HCT116 (cell line): Measurements from ENCODE around the gene MAN2A2. TPM values are rescaled to one million over a fixed set of nuclear protein-coding genes. Genes with fewer than 3 reads are reported as not detected.

ENCODE experiments used
- ATAC-seq: fragments of 200-7000 bp; cut with Tn5 transposase; 2 replicates; pipeline ENCODE4 v1.9.1; 2020; ENCODE audit warnings: mild to moderate bottlenecking, moderate library complexity
- BruUV-seq: library from RNA; stranded (reverse); fragments of 400-500 nt; replicated peaks from 2 replicates; lab custom pipeline; 2021; lab: Mats Ljungman, UMichigan
- CTCF ChIA-PET: fragments of 300-600 bp; sonication (Branson Sonifier 250); formaldehyde crosslinking; loops from one replicate; lab custom pipeline; 2021; ENCODE audit warnings: antibody characterized with exemption; lab: Charles Lee
- POLR2A ChIA-PET: fragments of 300-600, 350-600 bp; sonication (Branson Sonifier 250); formaldehyde crosslinking; loops from one replicate; lab custom pipeline; 2021; ENCODE audit warnings: antibody characterized with exemption; lab: Charles Lee
- RAD21 ChIA-PET, 2 experiments: fragments of 300-600 bp; sonication (Branson Sonifier 250); formaldehyde crosslinking; loops; one replicate each; lab custom pipeline; 2023; ENCODE audit warnings: low total read pairs in 2 of 2; ENCODE audit not compliant: uncharacterized antibody in 2 of 2, unreplicated experiment in 2 of 2, low non-redundant PET in 1 of 2; lab: Charles Lee
- DNase-seq: peaks from one replicate; pipeline ENCODE4 v3.0.0-alpha.2; 2010; ENCODE audit warnings: low read depth, low spot score
- H2AFZ ChIP-seq: fragments of 200-600 bp; shearing (Covaris generic), sonication (generic); 2 replicates; pipeline ENCODE4 v1.6.1; 2017; ENCODE audit warnings: low read depth, mixed run types, mixed read lengths, antibody characterized with exemption, low read length; ENCODE audit not compliant: poor library complexity, severe bottlenecking
- H3K27ac ChIP-seq: 2 replicates; pipeline ENCODE4 v1.5.1; 2012; ENCODE audit warnings: low read depth, low read length
- H3K27me3 ChIP-seq: fragments of 200-600 bp; sonication (generic); 2 replicates; pipeline ENCODE4 v1.6.1; 2016; ENCODE audit warnings: mixed run types, low read length, mixed read lengths; ENCODE audit not compliant: insufficient read depth
- H3K36me3 ChIP-seq, 2 experiments: fragments of 200-500 bp in 1 of 2; fragments of 200-600 bp in 1 of 2; sonication (Bioruptor generic) in 1 of 2; sonication (generic) in 1 of 2; 2 replicates each; pipeline versions ENCODE4 v1.5.1 to v1.6.1; 2014 to 2016; ENCODE audit warnings: low read length in 2 of 2, inconsistent platforms in 1 of 2, mixed read lengths in 1 of 2, mixed run types in 1 of 2; ENCODE audit not compliant: insufficient read depth in 2 of 2, control insufficient read depth in 1 of 2
- H3K4me1 ChIP-seq, 2 experiments: fragments of 200-600 bp in 1 of 2; sonication (generic) in 1 of 2; 2 replicates each; pipeline versions ENCODE4 v1.5.1 to v1.6.1; 2012 to 2017; ENCODE audit warnings: low read length in 2 of 2, inconsistent platforms in 1 of 2, mild to moderate bottlenecking in 1 of 2, mixed read lengths in 1 of 2, mixed run types in 1 of 2, moderate library complexity in 1 of 2; ENCODE audit not compliant: insufficient read depth in 2 of 2, control insufficient read depth in 1 of 2
- H3K4me2 ChIP-seq: fragments of 200-600 bp; sonication (generic); 2 replicates; pipeline ENCODE4 v1.6.1; 2017; ENCODE audit warnings: mixed run types, low read length, mixed read lengths
- H3K4me3 ChIP-seq, 2 experiments: fragments of 200-600 bp in 1 of 2; sonication (generic) in 1 of 2; replicated peaks in 1 of 2; 2 replicates each; pipeline ENCODE4 v1.5.1; 2011 to 2016; ENCODE audit warnings: low read length in 2 of 2, control low read depth in 1 of 2, low read depth in 1 of 2, mild to moderate bottlenecking in 1 of 2, mixed read lengths in 1 of 2, mixed run types in 1 of 2
- H3K79me2 ChIP-seq: fragments of 200-600 bp; sonication (generic); 2 replicates; pipeline ENCODE4 v1.6.1; 2017; ENCODE audit warnings: mild to moderate bottlenecking, mixed run types, low read length, moderate library complexity, mixed read lengths; ENCODE audit not compliant: insufficient read depth
- H3K9ac ChIP-seq: fragments of 200-600 bp; sonication (generic); 2 replicates; pipeline ENCODE4 v1.6.1; 2016; ENCODE audit warnings: low read length, mixed read lengths
- H3K9me2 ChIP-seq: fragments of 200-600 bp; sonication (generic), shearing (Covaris generic); 2 replicates; pipeline ENCODE4 v1.6.1; 2017; ENCODE audit warnings: mixed run types, mild to moderate bottlenecking, moderate library complexity; ENCODE audit not compliant: insufficient read depth
- H3K9me3 ChIP-seq, 2 experiments: fragments of 200-500 bp in 1 of 2; fragments of 200-600 bp in 1 of 2; sonication (Bioruptor generic) in 1 of 2; sonication (generic) in 1 of 2; 2 replicates each; pipeline ENCODE4 v1.6.1; 2014 to 2017; ENCODE audit warnings: low read length in 2 of 2, mixed read lengths in 2 of 2, inconsistent platforms in 1 of 2, low read depth in 1 of 2, mild to moderate bottlenecking in 1 of 2, mixed run types in 1 of 2, moderate library complexity in 1 of 2; ENCODE audit not compliant: control insufficient read depth in 1 of 2, insufficient read depth in 1 of 2
- H4K20me1 ChIP-seq: fragments of 200-600 bp; sonication (generic), shearing (Covaris generic); 2 replicates; pipeline ENCODE4 v1.6.1; 2017; ENCODE audit warnings: mixed run types, mild to moderate bottlenecking, moderate library complexity; ENCODE audit not compliant: insufficient read depth
- CEBPB ChIP-seq: IDR thresholded peaks from 2 replicates; pipeline ENCODE4 v1.6.1; 2012; ENCODE audit warnings: low read depth
- EGR1 ChIP-seq: IDR thresholded peaks from 2 replicates; pipeline ENCODE4 v1.6.1; 2012; ENCODE audit warnings: low read depth
- ELF1 ChIP-seq: IDR thresholded peaks from 2 replicates; pipeline ENCODE4 v1.6.1; 2012; ENCODE audit warnings: low read depth, borderline replicate concordance
- EZH2 ChIP-seq: fragments of 200-600 bp; sonication (generic); IDR thresholded peaks from 2 replicates; pipeline ENCODE4 v1.6.1; 2017; ENCODE audit warnings: antibody characterized with exemption, mixed run types
- EZH2phosphoT487 ChIP-seq: fragments of 200-600 bp; IDR thresholded peaks from 2 replicates; pipeline ENCODE4 v1.6.1; 2018; ENCODE audit warnings: antibody characterized with exemption, borderline replicate concordance
- FOSL1 ChIP-seq: IDR thresholded peaks from 2 replicates; pipeline ENCODE4 v1.6.1; 2012; ENCODE audit warnings: low read depth
- POLR2A ChIP-seq: IDR thresholded peaks from 2 replicates; pipeline ENCODE4 v1.7.0; 2011; ENCODE audit warnings: borderline replicate concordance; ENCODE audit not compliant: insufficient read depth, insufficient read length; ENCODE audit errors: extremely low read depth
- POLR2AphosphoS5 ChIP-seq: IDR thresholded peaks from 2 replicates; pipeline ENCODE4 v1.6.1; 2011; ENCODE audit warnings: mild to moderate bottlenecking, low read depth, low read length, moderate library complexity
- RAD21 ChIP-seq: IDR thresholded peaks from 2 replicates; pipeline ENCODE4 v1.6.1; 2012; ENCODE audit warnings: low read depth, mild to moderate bottlenecking
- SP1 ChIP-seq: IDR thresholded peaks from 2 replicates; pipeline ENCODE4 v1.6.1; 2012; ENCODE audit warnings: low read depth
- SRF ChIP-seq: IDR thresholded peaks from 2 replicates; pipeline ENCODE4 v1.6.1; 2012; ENCODE audit warnings: low read depth
- TCF7L2 ChIP-seq: IDR thresholded peaks from 2 replicates; pipeline ENCODE4 v1.7.0; 2011; ENCODE audit warnings: borderline replicate concordance, inconsistent platforms; ENCODE audit not compliant: insufficient read depth, insufficient read length; ENCODE audit errors: extremely low read depth
- YY1 ChIP-seq: IDR thresholded peaks from 2 replicates; pipeline ENCODE4 v1.6.1; 2011; ENCODE audit warnings: low read length, low read depth, moderate library complexity, mild to moderate bottlenecking; ENCODE audit not compliant: insufficient replicate concordance; ENCODE audit errors: extremely low read depth
- ZFX ChIP-seq: fragments of 450-650 bp; IDR thresholded peaks from 2 replicates; pipeline ENCODE4 v1.6.1; 2017
- ZNF274 ChIP-seq: fragments of 200-500 bp; sonication (Bioruptor generic); IDR thresholded peaks from 2 replicates; pipeline ENCODE4 v1.6.1; 2014; ENCODE audit warnings: mild to moderate bottlenecking, low read depth, low read length, inconsistent platforms
- intact Hi-C: fragments of 100-400 bp; cut with micrococcal nuclease; formaldehyde crosslinking; loops from 2 replicates; pipeline ENCODE4 v1.10.0; 2022
- total RNA-seq: library from RNA; stranded (reverse); gene quantifications from one replicate; pipeline ENCODE4 v1.2.1, GENCODE V29; 2021; ENCODE audit not compliant: unreplicated experiment
- TF ChIP-seq, protein P1 (sequence below): IDR thresholded peaks from 2 replicates; pipeline ENCODE4 v1.6.1; 2011; ENCODE audit warnings: mild to moderate bottlenecking, low read length, moderate library complexity; ENCODE audit not compliant: insufficient replicate concordance; ENCODE audit errors: extremely low read depth
- TF ChIP-seq, protein P2 (sequence below): IDR thresholded peaks from 2 replicates; pipeline ENCODE4 v1.6.1; 2012; ENCODE audit warnings: low read depth
- TF ChIP-seq, protein P3 (sequence below), 3 experiments: fragments of 200-600 bp in 1 of 3; sonication (generic) in 1 of 3; IDR thresholded peaks in 2 of 3; conservative IDR thresholded peaks in 1 of 3; 2 replicates each; pipeline ENCODE4 v1.5.1; 2012 to 2017; ENCODE audit warnings: low read depth in 2 of 3, low read length in 2 of 3, antibody characterized with exemption in 1 of 3, borderline replicate concordance in 1 of 3, control low read depth in 1 of 3, mild to moderate bottlenecking in 1 of 3, mixed read lengths in 1 of 3, mixed run types in 1 of 3, moderate library complexity in 1 of 3; ENCODE audit not compliant: insufficient read depth in 1 of 3
- TF ChIP-seq, protein P4 (sequence below): IDR thresholded peaks from 2 replicates; pipeline ENCODE4 v1.6.1; 2012

MAN2A2 gene
- total RNA-seq, 1 experiment from 2014 or later = 44.9 TPM

DNA sequence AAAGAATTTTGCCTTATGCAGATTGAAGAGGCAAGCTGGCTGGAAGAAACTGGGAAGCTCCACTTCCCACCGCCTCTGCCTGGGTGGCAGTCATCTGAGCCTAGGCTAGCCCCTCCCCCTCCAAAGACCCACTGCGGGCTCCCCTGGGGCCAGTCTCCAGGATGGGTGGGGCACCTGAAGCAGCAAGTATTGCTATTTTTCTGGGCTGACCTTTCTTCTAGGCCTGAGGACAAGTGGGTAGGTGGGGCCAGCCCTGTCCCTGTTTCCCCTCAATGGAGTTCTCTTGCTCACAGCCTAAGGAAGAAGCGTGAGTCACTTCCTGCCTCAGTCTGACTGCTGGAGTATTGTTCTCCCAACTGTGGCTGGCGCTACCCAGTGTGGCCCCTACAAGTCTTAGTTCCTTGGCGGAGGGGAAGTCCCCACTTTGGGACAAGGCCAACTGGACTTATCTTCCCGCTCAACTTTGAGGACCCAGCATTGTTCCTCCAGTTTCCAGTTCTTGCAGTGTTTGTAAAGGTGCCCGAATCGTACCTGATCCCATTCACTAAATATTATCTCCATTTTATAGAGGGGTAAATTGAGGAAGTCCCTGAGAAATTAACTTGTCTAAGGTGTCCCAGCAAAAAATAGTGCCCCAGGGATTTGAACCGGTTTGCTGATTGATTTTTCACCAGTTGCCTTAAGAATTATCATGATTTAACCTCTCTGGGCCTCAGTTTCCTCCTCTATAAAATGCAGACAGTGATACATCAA lies 33.3 kb upstream of the MAN2A2 start:
- Histone ChIP-seq H3K9me3 (no peaks in the 10 kb centered on the region), H3K4me3 (peak overlapping the region; percentile 74 to 86), H3K9me2 (no peaks in the 10 kb centered on the region), H3K4me2 (peak overlapping the region; percentile 97), H2AFZ (no peak overlapping the region), H3K27ac (peak overlapping the region; percentile 95), H4K20me1 (no peaks in the 10 kb centered on the region), H3K4me1 (peaks cover 57 to 62% of the 10 kb centered on the region in 2 experiments), H3K9ac (peak overlapping the region; percentile 83), H3K27me3 (no peaks in the 10 kb centered on the region), H3K79me2 (peaks cover 34% of the 10 kb centered on the region), H3K36me3 (no peaks in the 10 kb centered on the region)
- no TSS peak for BruUV-seq
- DNase-seq (peak; percentile 85), ATAC-seq (peak; percentile 64)
- ChIA-PET CTCF (interaction anchor here (1.5 kb wide), 1 partner anchor 16 kb away, joined by 4 read pairs; no protein-coding TSS in a partner anchor), RAD21 (no interaction called here), POLR2A (interaction anchor here (2.0 kb wide), 1 partner anchor 9 kb away, joined by 6 read pairs; no protein-coding TSS in a partner anchor)
- intact Hi-C loops = loop anchor here (5.0 kb wide), 1 partner anchor 222 kb away; no protein-coding TSS in a partner anchor
- TF ChIP-seq, protein P1, sequence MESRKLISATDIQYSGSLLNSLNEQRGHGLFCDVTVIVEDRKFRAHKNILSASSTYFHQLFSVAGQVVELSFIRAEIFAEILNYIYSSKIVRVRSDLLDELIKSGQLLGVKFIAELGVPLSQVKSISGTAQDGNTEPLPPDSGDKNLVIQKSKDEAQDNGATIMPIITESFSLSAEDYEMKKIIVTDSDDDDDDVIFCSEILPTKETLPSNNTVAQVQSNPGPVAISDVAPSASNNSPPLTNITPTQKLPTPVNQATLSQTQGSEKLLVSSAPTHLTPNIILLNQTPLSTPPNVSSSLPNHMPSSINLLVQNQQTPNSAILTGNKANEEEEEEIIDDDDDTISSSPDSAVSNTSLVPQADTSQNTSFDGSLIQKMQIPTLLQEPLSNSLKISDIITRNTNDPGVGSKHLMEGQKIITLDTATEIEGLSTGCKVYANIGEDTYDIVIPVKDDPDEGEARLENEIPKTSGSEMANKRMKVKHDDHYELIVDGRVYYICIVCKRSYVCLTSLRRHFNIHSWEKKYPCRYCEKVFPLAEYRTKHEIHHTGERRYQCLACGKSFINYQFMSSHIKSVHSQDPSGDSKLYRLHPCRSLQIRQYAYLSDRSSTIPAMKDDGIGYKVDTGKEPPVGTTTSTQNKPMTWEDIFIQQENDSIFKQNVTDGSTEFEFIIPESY = no peak
- TF ChIP-seq CEBPB (no peak), POLR2A (peak; percentile 19), SRF (no peak), POLR2AphosphoS5 (peak; percentile 77), ZNF274 (no peak), YY1 (peak; percentile 73), TCF7L2 (peak; percentile 20), EZH2 (no peak), ELF1 (no peak), EZH2phosphoT487 (no peak), RAD21 (no peak), EGR1 (no peak), ZFX (no peak), FOSL1 (no peak), SP1 (no peak)
- TF ChIP-seq, protein P2, sequence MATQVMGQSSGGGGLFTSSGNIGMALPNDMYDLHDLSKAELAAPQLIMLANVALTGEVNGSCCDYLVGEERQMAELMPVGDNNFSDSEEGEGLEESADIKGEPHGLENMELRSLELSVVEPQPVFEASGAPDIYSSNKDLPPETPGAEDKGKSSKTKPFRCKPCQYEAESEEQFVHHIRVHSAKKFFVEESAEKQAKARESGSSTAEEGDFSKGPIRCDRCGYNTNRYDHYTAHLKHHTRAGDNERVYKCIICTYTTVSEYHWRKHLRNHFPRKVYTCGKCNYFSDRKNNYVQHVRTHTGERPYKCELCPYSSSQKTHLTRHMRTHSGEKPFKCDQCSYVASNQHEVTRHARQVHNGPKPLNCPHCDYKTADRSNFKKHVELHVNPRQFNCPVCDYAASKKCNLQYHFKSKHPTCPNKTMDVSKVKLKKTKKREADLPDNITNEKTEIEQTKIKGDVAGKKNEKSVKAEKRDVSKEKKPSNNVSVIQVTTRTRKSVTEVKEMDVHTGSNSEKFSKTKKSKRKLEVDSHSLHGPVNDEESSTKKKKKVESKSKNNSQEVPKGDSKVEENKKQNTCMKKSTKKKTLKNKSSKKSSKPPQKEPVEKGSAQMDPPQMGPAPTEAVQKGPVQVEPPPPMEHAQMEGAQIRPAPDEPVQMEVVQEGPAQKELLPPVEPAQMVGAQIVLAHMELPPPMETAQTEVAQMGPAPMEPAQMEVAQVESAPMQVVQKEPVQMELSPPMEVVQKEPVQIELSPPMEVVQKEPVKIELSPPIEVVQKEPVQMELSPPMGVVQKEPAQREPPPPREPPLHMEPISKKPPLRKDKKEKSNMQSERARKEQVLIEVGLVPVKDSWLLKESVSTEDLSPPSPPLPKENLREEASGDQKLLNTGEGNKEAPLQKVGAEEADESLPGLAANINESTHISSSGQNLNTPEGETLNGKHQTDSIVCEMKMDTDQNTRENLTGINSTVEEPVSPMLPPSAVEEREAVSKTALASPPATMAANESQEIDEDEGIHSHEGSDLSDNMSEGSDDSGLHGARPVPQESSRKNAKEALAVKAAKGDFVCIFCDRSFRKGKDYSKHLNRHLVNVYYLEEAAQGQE = no peak
- TF ChIP-seq, protein P3, sequence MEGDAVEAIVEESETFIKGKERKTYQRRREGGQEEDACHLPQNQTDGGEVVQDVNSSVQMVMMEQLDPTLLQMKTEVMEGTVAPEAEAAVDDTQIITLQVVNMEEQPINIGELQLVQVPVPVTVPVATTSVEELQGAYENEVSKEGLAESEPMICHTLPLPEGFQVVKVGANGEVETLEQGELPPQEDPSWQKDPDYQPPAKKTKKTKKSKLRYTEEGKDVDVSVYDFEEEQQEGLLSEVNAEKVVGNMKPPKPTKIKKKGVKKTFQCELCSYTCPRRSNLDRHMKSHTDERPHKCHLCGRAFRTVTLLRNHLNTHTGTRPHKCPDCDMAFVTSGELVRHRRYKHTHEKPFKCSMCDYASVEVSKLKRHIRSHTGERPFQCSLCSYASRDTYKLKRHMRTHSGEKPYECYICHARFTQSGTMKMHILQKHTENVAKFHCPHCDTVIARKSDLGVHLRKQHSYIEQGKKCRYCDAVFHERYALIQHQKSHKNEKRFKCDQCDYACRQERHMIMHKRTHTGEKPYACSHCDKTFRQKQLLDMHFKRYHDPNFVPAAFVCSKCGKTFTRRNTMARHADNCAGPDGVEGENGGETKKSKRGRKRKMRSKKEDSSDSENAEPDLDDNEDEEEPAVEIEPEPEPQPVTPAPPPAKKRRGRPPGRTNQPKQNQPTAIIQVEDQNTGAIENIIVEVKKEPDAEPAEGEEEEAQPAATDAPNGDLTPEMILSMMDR (IDR thresholded peaks at IDR 0.05 in 2 of 3, conservative IDR thresholded peaks at IDR 0.05 in 1 of 3; ENCODE audit: borderline replicate concordance in 1 of 3, insufficient read depth in 1 of 3, low read depth in 2 of 3, low read length in 2 of 3) = no peak
- TF ChIP-seq, protein P4, sequence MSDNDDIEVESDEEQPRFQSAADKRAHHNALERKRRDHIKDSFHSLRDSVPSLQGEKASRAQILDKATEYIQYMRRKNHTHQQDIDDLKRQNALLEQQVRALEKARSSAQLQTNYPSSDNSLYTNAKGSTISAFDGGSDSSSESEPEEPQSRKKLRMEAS = no peak
